Measurements from ENCODE around the gene CAND2. TPM values are rescaled to one million over a fixed set of nuclear protein-coding genes. Genes with fewer than 3 reads are reported as not detected.

CAND2 gene
- total and polyA plus RNA-seq, 9 of the 15 experiments (the other 6 are each of a cell fraction or from before 2014, with no cell fraction given), result 0.91 to 14.9 (median 4.3) TPM

DNA sequence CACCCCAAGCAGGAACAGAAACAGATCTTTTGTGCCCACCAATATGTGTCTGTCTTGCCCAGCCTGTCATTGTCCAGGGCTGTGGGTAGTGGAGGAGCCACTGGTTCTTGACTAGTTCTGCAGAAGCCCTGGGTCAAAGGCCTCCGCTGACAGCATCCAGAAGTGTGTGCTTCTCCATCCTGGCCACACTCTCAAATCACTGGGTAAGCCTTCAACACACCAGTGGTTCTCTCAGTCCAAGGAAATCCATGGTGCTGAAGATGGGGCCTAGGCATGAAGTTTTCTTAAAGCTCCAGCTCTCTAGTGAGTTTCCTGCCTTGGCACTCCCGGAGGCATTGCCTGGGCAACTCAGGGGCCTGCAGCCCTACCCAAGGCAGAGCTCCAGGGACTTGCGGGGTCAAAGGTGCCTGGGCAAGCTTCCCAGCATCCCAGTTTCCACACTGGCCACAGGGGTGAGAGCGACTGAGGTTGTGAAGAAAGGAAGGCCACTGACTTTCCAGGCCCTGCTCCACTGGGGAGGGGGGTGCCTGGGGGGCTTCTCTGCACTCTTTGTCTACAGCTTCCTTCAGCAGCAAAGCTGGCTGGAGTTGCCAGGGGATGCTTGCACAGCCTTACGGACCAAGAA, 82.8 kb downstream of the CAND2 start (continued):
- TF ChIP-seq SMARCA5 (IDR thresholded peaks at IDR 0.05) (no peak), MCM7 (IDR thresholded peaks at IDR 0.05) (no peak), SIX5 (IDR thresholded peaks at IDR 0.05; ENCODE audit: borderline replicate concordance in 1 of 2, insufficient read depth in 1 of 2, low read depth in 1 of 2, low read length in 2 of 2) (no peak), ZNF134 (CRISPR knock-in tag; conservative IDR thresholded peaks at IDR 0.05) (peak; percentile 53; the same call in 1 of the 2 replicates), ZFX (CRISPR knock-in tag; IDR thresholded peaks at IDR 0.05) (peak; percentile 42), POLR3G (IDR thresholded peaks at IDR 0.05; ENCODE audit: extremely low read depth, insufficient read length, insufficient replicate concordance) (no peak), ZNF644 (tag; IDR thresholded peaks at IDR 0.05; ENCODE audit: low read depth) (peak; percentile 73; the same call in 1 of the 2 replicates), SP1 (CRISPR knock-in tag; IDR thresholded peaks at IDR 0.05) (no peak), CREBBP (IDR thresholded peaks at IDR 0.05; ENCODE audit: low read depth, low read length) (no peak), ZNF197 (CRISPR knock-in tag; IDR thresholded peaks at IDR 0.05; ENCODE audit: low read depth) (peak; percentile 94), PHB (CRISPR knock-in tag; IDR thresholded peaks at IDR 0.05) (no peak), SMAD4 (CRISPR knock-in tag; conservative IDR thresholded peaks at IDR 0.05) (peak; percentile 48; the same call in 1 of the 2 replicates), HIVEP1 (CRISPR knock-in tag; IDR thresholded peaks at IDR 0.05) (0 out of 2 replicates have a peak, but pooled peaks have one; percentile 35)
- TF ChIP-seq, protein P1, sequence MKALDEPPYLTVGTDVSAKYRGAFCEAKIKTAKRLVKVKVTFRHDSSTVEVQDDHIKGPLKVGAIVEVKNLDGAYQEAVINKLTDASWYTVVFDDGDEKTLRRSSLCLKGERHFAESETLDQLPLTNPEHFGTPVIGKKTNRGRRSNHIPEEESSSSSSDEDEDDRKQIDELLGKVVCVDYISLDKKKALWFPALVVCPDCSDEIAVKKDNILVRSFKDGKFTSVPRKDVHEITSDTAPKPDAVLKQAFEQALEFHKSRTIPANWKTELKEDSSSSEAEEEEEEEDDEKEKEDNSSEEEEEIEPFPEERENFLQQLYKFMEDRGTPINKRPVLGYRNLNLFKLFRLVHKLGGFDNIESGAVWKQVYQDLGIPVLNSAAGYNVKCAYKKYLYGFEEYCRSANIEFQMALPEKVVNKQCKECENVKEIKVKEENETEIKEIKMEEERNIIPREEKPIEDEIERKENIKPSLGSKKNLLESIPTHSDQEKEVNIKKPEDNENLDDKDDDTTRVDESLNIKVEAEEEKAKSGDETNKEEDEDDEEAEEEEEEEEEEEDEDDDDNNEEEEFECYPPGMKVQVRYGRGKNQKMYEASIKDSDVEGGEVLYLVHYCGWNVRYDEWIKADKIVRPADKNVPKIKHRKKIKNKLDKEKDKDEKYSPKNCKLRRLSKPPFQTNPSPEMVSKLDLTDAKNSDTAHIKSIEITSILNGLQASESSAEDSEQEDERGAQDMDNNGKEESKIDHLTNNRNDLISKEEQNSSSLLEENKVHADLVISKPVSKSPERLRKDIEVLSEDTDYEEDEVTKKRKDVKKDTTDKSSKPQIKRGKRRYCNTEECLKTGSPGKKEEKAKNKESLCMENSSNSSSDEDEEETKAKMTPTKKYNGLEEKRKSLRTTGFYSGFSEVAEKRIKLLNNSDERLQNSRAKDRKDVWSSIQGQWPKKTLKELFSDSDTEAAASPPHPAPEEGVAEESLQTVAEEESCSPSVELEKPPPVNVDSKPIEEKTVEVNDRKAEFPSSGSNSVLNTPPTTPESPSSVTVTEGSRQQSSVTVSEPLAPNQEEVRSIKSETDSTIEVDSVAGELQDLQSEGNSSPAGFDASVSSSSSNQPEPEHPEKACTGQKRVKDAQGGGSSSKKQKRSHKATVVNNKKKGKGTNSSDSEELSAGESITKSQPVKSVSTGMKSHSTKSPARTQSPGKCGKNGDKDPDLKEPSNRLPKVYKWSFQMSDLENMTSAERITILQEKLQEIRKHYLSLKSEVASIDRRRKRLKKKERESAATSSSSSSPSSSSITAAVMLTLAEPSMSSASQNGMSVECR (CRISPR knock-in tag; IDR thresholded peaks at IDR 0.05), result peak; percentile 45; the same call in 1 of the 2 replicates
- TF ChIP-seq, protein P2, sequence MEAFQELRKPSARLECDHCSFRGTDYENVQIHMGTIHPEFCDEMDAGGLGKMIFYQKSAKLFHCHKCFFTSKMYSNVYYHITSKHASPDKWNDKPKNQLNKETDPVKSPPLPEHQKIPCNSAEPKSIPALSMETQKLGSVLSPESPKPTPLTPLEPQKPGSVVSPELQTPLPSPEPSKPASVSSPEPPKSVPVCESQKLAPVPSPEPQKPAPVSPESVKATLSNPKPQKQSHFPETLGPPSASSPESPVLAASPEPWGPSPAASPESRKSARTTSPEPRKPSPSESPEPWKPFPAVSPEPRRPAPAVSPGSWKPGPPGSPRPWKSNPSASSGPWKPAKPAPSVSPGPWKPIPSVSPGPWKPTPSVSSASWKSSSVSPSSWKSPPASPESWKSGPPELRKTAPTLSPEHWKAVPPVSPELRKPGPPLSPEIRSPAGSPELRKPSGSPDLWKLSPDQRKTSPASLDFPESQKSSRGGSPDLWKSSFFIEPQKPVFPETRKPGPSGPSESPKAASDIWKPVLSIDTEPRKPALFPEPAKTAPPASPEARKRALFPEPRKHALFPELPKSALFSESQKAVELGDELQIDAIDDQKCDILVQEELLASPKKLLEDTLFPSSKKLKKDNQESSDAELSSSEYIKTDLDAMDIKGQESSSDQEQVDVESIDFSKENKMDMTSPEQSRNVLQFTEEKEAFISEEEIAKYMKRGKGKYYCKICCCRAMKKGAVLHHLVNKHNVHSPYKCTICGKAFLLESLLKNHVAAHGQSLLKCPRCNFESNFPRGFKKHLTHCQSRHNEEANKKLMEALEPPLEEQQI (IDR thresholded peaks at IDR 0.05), result peak; percentile 92
- TF ChIP-seq, protein P3, sequence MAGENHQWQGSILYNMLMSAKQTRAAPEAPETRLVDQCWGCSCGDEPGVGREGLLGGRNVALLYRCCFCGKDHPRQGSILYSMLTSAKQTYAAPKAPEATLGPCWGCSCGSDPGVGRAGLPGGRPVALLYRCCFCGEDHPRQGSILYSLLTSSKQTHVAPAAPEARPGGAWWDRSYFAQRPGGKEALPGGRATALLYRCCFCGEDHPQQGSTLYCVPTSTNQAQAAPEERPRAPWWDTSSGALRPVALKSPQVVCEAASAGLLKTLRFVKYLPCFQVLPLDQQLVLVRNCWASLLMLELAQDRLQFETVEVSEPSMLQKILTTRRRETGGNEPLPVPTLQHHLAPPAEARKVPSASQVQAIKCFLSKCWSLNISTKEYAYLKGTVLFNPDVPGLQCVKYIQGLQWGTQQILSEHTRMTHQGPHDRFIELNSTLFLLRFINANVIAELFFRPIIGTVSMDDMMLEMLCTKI (IDR thresholded peaks at IDR 0.05; ENCODE audit: partially characterized antibody), result no peak

Measured in K562 (cell line).